ENCODE measurements around the gene KCNQ4.

Gene KCNQ4

DNA sequence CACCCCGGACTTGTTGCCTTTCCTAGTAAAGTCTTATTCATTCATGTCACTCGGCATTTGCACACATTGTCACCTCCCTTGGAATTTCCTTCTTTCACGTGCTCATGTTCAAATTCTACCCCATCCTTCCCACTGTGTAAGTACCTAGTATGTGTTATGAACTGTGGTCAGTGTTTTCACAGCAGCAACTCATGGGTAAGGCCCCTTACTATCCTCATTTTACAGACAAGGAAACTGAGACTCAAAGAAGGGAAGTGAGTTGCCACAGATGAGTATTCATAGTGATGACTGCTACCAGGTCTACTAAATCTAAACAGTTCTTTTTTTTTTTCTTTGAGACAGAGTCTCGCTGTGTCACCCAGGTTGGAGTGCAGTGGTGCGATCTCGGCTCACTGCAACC is 68.1 kb downstream of the KCNQ4 start:
- no peak for ATAC-seq
- no peak for TF ChIP-seq ZFP3 (CRISPR knock-in tag; IDR thresholded peaks at IDR 0.05)
- TF ChIP-seq, protein P1, sequence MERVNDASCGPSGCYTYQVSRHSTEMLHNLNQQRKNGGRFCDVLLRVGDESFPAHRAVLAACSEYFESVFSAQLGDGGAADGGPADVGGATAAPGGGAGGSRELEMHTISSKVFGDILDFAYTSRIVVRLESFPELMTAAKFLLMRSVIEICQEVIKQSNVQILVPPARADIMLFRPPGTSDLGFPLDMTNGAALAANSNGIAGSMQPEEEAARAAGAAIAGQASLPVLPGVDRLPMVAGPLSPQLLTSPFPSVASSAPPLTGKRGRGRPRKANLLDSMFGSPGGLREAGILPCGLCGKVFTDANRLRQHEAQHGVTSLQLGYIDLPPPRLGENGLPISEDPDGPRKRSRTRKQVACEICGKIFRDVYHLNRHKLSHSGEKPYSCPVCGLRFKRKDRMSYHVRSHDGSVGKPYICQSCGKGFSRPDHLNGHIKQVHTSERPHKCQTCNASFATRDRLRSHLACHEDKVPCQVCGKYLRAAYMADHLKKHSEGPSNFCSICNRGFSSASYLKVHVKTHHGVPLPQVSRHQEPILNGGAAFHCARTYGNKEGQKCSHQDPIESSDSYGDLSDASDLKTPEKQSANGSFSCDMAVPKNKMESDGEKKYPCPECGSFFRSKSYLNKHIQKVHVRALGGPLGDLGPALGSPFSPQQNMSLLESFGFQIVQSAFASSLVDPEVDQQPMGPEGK (CRISPR knock-in tag; IDR thresholded peaks at IDR 0.05; ENCODE audit: borderline replicate concordance), result no peak
- TF ChIP-seq PPARA (CRISPR knock-in tag; IDR thresholded peaks at IDR 0.05; ENCODE audit: borderline replicate concordance), result no peak
- TF ChIP-seq, protein P2, sequence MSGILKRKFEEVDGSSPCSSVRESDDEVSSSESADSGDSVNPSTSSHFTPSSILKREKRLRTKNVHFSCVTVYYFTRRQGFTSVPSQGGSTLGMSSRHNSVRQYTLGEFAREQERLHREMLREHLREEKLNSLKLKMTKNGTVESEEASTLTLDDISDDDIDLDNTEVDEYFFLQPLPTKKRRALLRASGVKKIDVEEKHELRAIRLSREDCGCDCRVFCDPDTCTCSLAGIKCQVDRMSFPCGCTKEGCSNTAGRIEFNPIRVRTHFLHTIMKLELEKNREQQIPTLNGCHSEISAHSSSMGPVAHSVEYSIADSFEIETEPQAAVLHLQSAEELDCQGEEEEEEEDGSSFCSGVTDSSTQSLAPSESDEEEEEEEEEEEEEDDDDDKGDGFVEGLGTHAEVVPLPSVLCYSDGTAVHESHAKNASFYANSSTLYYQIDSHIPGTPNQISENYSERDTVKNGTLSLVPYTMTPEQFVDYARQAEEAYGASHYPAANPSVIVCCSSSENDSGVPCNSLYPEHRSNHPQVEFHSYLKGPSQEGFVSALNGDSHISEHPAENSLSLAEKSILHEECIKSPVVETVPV (CRISPR knock-in tag; IDR thresholded peaks at IDR 0.05), result no peak
- no peak for TF ChIP-seq OSR1 (CRISPR knock-in tag; IDR thresholded peaks at IDR 0.05)
- TF ChIP-seq, protein P3, sequence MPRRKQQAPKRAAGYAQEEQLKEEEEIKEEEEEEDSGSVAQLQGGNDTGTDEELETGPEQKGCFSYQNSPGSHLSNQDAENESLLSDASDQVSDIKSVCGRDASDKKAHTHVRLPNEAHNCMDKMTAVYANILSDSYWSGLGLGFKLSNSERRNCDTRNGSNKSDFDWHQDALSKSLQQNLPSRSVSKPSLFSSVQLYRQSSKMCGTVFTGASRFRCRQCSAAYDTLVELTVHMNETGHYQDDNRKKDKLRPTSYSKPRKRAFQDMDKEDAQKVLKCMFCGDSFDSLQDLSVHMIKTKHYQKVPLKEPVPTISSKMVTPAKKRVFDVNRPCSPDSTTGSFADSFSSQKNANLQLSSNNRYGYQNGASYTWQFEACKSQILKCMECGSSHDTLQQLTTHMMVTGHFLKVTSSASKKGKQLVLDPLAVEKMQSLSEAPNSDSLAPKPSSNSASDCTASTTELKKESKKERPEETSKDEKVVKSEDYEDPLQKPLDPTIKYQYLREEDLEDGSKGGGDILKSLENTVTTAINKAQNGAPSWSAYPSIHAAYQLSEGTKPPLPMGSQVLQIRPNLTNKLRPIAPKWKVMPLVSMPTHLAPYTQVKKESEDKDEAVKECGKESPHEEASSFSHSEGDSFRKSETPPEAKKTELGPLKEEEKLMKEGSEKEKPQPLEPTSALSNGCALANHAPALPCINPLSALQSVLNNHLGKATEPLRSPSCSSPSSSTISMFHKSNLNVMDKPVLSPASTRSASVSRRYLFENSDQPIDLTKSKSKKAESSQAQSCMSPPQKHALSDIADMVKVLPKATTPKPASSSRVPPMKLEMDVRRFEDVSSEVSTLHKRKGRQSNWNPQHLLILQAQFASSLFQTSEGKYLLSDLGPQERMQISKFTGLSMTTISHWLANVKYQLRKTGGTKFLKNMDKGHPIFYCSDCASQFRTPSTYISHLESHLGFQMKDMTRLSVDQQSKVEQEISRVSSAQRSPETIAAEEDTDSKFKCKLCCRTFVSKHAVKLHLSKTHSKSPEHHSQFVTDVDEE (CRISPR knock-in tag; IDR thresholded peaks at IDR 0.05), result no peak
- TF ChIP-seq ZNF70 (CRISPR knock-in tag; IDR thresholded peaks at IDR 0.05), result no peak
- TF ChIP-seq, protein P4, sequence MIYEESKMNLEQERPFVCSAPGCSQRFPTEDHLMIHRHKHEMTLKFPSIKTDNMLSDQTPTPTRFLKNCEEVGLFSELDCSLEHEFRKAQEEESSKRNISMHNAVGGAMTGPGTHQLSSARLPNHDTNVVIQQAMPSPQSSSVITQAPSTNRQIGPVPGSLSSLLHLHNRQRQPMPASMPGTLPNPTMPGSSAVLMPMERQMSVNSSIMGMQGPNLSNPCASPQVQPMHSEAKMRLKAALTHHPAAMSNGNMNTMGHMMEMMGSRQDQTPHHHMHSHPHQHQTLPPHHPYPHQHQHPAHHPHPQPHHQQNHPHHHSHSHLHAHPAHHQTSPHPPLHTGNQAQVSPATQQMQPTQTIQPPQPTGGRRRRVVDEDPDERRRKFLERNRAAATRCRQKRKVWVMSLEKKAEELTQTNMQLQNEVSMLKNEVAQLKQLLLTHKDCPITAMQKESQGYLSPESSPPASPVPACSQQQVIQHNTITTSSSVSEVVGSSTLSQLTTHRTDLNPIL (CRISPR knock-in tag; IDR thresholded peaks at IDR 0.05; ENCODE audit: low read depth), result no peak
- TF ChIP-seq SNAI2 (CRISPR knock-in tag; IDR thresholded peaks at IDR 0.05), result no peak

DNA sequence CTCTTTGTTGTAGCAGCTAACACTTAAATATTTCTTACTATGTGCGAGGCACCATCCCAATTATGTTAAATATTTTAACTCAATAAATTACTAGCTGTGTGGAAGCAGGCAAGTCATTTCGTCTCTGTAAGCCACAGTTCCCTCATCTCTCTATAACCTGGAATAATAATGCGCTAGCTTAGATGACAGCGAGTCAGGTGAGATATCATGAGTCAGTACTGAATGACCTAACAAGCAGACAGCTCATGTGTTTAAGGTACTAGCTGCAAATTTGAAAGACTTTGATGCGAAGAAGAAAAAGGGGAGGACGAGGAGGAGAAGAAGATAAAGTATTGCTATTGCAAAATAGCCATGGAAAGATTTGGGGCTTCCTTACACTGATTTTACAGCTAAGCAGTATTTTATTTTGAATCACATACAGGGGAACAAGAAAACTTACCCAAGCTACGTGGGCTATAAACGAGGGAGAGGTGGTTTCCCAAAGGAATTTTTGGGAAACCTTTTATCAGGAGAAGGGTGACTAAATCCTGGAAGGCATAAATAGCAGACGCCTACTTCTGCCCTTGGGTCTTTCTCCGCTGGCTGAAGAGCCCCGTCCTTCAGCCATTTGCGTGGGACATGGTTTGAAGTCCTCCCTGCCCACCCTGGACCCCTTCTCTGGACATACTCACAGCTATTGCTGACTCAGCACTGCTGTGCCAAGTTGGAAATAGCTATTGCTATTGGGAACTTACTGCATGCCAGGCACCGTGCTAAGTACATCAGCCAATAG is 69.7 kb downstream of the KCNQ4 start:
- no peak for ATAC-seq
- TF ChIP-seq GLIS3 (CRISPR knock-in tag; IDR thresholded peaks at IDR 0.05) (no peak), ISL1 (CRISPR knock-in tag; IDR thresholded peaks at IDR 0.05) (no peak), ZNF70 (CRISPR knock-in tag; IDR thresholded peaks at IDR 0.05) (no peak), ZNF565 (CRISPR knock-in tag; conservative IDR thresholded peaks at IDR 0.05; ENCODE audit: low read depth) (no peak), ZFP3 (CRISPR knock-in tag; IDR thresholded peaks at IDR 0.05) (no peak), ZC3H10 (CRISPR knock-in tag; IDR thresholded peaks at IDR 0.05) (no peak), ZFP30 (CRISPR knock-in tag; IDR thresholded peaks at IDR 0.05) (no peak)

DNA sequence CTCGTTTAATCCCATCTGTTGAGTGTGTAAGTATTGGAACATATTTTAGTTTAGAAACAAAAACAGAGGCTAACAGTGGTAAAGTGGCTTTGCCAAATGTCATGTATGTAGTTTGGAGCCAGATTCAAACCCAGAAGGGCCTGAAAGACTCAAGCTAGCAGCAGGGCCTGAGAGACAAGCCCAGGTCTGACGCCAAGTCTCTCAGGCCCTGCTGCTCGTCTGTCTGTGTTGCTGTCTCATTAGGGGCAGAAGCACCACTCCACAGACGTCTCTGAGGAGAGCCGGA is 70.2 kb downstream of the KCNQ4 start:
- no peak for TF ChIP-seq TOX (CRISPR knock-in tag; IDR thresholded peaks at IDR 0.05; ENCODE audit: borderline replicate concordance)
- TF ChIP-seq, protein P1 (CRISPR knock-in tag; IDR thresholded peaks at IDR 0.05; ENCODE audit: borderline replicate concordance), result no peak
- TF ChIP-seq ESRRG (CRISPR knock-in tag; IDR thresholded peaks at IDR 0.05), result no peak
- TF ChIP-seq ARNTL (CRISPR knock-in tag; IDR thresholded peaks at IDR 0.05; ENCODE audit: borderline replicate concordance, low read depth), result no peak
- TF ChIP-seq, protein P3 (CRISPR knock-in tag; IDR thresholded peaks at IDR 0.05), result no peak
- TF ChIP-seq, protein P2 (CRISPR knock-in tag; IDR thresholded peaks at IDR 0.05), result no peak
- no peak for TF ChIP-seq OSR1 (CRISPR knock-in tag; IDR thresholded peaks at IDR 0.05)
- TF ChIP-seq GLIS3 (CRISPR knock-in tag; IDR thresholded peaks at IDR 0.05), result no peak
- no peak for TF ChIP-seq ISL1 (CRISPR knock-in tag; IDR thresholded peaks at IDR 0.05)
- ATAC-seq, result no peak
